GM06990 (cell line): ENCODE measurements around the gene ARHGEF4.

Experiments used
- DNase-seq: peaks from one replicate; pipeline ENCODE4 v3.0.0-alpha.2; 2011; ENCODE audit not compliant: insufficient read length; ENCODE audit errors: extremely low read depth
- H3K27me3 ChIP-seq: replicated peaks from 2 replicates; pipeline ENCODE4 v1.6.0; 2011; ENCODE audit warnings: low read length; ENCODE audit not compliant: control insufficient read depth, insufficient read depth
- H3K36me3 ChIP-seq: 2 replicates; pipeline ENCODE4 v1.5.1; 2011; ENCODE audit warnings: low read length; ENCODE audit not compliant: control insufficient read depth, insufficient read depth
- H3K4me3 ChIP-seq: replicated peaks from 2 replicates; pipeline ENCODE4 v1.5.1; 2011; ENCODE audit warnings: low read depth, mild to moderate bottlenecking, control low read depth, low read length
- TF ChIP-seq, protein P1 (sequence below): IDR thresholded peaks from 2 replicates; pipeline ENCODE4 v1.5.1; 2011; ENCODE audit warnings: low read length, control low read depth, mild to moderate bottlenecking, inconsistent platforms; ENCODE audit not compliant: insufficient read depth, poor library complexity, severe bottlenecking

Gene ARHGEF4

DNA sequence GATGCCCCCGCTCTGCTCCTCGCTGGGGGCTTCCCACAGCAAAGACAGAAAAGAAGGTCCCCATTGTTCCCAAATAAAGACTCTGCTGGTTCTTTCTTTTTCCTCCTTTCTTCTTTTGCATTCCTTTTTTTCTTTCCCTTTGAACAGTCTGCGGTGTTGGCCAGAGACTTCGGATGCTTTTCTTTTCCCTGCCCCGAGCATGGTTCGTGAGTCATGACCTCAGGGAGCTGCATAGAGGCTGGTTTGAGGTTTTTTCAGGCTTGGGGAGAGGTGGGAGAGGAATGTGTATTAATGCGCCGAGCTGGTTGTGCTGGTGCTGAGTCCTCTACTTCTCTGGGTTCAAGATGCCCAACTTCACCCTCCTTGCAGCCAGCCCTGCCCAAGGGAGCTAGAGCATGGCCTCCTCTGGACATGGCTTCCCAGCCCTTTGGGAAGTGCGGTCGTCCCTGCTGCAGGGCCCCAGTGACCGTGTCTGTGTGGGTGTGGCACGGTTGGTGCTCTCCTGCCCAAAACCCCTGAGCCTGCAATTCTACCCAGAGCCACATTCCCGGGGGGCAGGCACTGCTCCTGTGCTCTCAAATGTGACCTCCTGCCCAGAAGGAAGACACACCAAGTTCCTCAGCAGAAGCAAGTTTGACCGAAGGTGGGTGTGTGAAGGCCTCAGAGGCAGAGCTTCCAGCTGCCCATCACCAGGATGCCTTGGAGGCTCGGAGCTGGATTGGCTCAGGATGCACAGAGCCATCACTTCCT, 9.0 kb upstream of the ARHGEF4 start:
- DNase-seq = no peak
- TF ChIP-seq, protein P1, sequence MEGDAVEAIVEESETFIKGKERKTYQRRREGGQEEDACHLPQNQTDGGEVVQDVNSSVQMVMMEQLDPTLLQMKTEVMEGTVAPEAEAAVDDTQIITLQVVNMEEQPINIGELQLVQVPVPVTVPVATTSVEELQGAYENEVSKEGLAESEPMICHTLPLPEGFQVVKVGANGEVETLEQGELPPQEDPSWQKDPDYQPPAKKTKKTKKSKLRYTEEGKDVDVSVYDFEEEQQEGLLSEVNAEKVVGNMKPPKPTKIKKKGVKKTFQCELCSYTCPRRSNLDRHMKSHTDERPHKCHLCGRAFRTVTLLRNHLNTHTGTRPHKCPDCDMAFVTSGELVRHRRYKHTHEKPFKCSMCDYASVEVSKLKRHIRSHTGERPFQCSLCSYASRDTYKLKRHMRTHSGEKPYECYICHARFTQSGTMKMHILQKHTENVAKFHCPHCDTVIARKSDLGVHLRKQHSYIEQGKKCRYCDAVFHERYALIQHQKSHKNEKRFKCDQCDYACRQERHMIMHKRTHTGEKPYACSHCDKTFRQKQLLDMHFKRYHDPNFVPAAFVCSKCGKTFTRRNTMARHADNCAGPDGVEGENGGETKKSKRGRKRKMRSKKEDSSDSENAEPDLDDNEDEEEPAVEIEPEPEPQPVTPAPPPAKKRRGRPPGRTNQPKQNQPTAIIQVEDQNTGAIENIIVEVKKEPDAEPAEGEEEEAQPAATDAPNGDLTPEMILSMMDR = no peak
- H3K4me3 ChIP-seq = no peak overlapping the region

DNA sequence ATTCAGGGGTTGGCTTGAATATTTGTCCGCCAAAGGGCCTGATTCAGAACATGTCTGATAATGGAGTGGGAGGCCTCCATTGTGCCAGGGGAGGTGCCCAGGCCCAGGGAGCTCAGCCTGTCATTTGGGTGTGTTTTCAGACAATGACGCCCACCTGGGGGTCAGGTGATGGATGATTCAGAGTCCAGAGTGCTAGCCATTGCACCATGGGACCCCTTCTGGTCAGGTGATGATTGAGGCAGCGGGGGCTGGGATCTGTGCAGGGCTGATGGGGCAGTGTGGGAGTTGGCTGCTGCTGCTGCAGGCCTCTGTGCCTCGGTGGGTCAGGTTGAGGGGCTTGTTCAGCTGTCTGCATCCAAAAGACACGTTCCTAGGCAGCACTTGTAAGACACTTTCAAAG, 8.3 kb upstream of the ARHGEF4 start:
- H3K27me3 ChIP-seq = no peaks in the 10 kb centered on the region; the same call in 1 of the 2 replicates
- no peak overlapping the region for H3K4me3 ChIP-seq
- no peak for DNase-seq
- TF ChIP-seq, protein P1 = no peak
- no peaks in the 10 kb centered on the region for H3K36me3 ChIP-seq

More for the DNA sequence above, 9.0 kb upstream of the ARHGEF4 start:
- no peaks in the 10 kb centered on the region for H3K36me3 ChIP-seq
- H3K27me3 ChIP-seq = no peaks in the 10 kb centered on the region; the same call in 1 of the 2 replicates

DNA sequence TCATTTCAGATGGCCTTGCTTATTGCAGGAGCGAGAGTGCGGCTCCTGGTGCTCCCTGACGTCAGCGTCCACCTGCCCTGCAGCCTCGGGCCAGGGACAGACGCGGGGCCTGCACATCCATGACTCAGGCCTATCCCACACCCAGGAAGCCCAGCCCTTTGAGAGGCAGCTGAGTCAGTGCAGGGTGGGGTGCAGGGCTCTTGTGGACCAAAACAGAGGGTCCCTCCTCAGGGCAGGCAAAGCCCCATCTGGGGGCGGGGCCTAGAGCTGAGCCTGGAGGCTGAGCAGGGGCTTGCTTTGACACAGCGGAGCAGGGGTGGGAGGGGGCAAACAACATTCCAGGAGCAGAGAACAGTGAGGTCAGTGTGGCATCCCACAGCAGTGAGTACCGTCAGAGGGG, 7.7 kb upstream of the ARHGEF4 start:
- TF ChIP-seq, protein P1 = no peak
- no peak for DNase-seq
- H3K4me3 ChIP-seq = no peak overlapping the region
- no peaks in the 10 kb centered on the region for H3K36me3 ChIP-seq
- H3K27me3 ChIP-seq = no peaks in the 10 kb centered on the region; the same call in 1 of the 2 replicates

DNA sequence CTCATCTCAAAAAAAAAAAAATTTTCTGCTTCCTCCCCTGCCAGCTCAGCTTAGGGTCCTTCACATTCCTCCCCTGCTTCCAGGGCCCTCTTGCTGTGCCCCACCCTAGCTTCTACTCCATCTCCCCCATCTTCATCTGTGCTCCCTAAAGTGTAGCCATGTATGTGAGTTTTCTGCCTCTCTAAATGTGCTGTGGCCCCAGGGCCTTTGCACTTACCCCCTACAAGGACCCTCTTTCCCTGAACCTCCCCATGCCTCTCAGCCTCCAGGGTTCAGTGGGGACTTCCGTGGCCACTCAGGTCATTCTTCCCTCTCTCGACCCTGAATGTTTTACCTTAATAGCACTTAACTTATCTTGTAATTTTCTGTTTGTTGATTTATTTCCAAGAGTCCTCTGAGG, 6.2 kb upstream of the ARHGEF4 start:
- DNase-seq = no peak
- H3K27me3 ChIP-seq = no peaks in the 10 kb centered on the region; the same call in 1 of the 2 replicates

DNA sequence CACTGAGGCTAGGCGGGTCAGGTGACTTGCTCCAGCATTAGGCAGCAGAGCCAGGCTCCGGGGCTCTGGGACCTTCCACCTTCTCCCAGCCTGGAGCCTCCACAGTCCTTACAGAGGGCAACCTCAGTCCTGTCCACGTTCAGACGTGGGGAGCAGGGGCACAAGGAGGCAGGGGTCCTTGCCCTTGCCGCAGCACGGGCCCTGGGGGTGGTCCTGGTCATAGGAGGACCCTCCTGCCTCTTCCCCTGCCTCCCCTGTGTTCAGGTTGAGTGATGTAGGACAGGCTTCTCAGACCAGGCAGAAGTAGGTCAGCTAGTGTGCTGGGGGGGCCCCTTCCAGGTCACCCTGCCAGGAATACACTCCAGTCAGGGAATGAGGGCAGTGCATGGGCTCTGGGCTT, 5.4 kb upstream of the ARHGEF4 start:
- DNase-seq = no peak
- Histone ChIP-seq H3K4me3 (no peak overlapping the region), H3K27me3 (no peaks in the 10 kb centered on the region; the same call in 1 of the 2 replicates), H3K36me3 (no peaks in the 10 kb centered on the region)
- TF ChIP-seq, protein P1 = no peak

More for the DNA sequence above, 6.2 kb upstream of the ARHGEF4 start:
- H3K4me3 ChIP-seq = no peak overlapping the region
- TF ChIP-seq, protein P1 = no peak
- no peaks in the 10 kb centered on the region for H3K36me3 ChIP-seq
